ENCODE measurements around the gene SEC31B.

The SEC31B gene

GRCh38 chr10:100479037-100479436 is 40.6 kb downstream of the SEC31B start:
- Histone ChIP-seq H3K9ac (ENCODE audit: low read length) (no peak overlapping the region), H3K36me3 (ENCODE audit: insufficient read depth, low read length) (no peaks in the 10 kb centered on the region), H3K4me2 (ENCODE audit: low read length) (no peak overlapping the region), H2AFZ (ENCODE audit: low read length) (no peak overlapping the region), H4K20me1 (ENCODE audit: insufficient read depth, low read length) (no peaks in the 10 kb centered on the region), H3K27me3 (ENCODE audit: insufficient read depth, low read length) (no peaks in the 10 kb centered on the region), H3K27ac (ENCODE audit: low read depth, low read length, poor library complexity, severe bottlenecking) (no peak overlapping the region), H3K4me1 (ENCODE audit: insufficient read depth, low read length, severe bottlenecking) (peaks cover 14% of the 10 kb centered on the region), H3K4me3 (ENCODE audit: low read depth, low read length, poor library complexity, severe bottlenecking) (no peak overlapping the region), H3K79me2 (ENCODE audit: insufficient read depth, low read length) (no peaks in the 10 kb centered on the region), H3F3A (ENCODE audit: insufficient read depth, low read length) (no peaks in the 10 kb centered on the region), H3K9me3 (ENCODE audit: low read length) (no peaks in the 10 kb centered on the region), H3K9me2 (ENCODE audit: low read depth, low read length) (no peaks in the 10 kb centered on the region)
- TF ChIP-seq EZH2 (IDR thresholded peaks at IDR 0.05; ENCODE audit: borderline replicate concordance, low read length) (no peak), CTCF (IDR thresholded peaks at IDR 0.05; ENCODE audit: low read length) (no peak)

GRCh38 chr10:100477970-100478369 is 41.7 kb downstream of the SEC31B start:
- Histone ChIP-seq H4K20me1 (ENCODE audit: insufficient read depth, low read length) (no peaks in the 10 kb centered on the region), H2AFZ (ENCODE audit: low read length) (no peak overlapping the region), H3F3A (ENCODE audit: insufficient read depth, low read length) (no peaks in the 10 kb centered on the region), H3K4me3 (ENCODE audit: low read depth, low read length, poor library complexity, severe bottlenecking) (no peak overlapping the region), H3K4me1 (ENCODE audit: insufficient read depth, low read length, severe bottlenecking) (peaks cover 14% of the 10 kb centered on the region), H3K4me2 (ENCODE audit: low read length) (no peak overlapping the region), H3K27ac (ENCODE audit: low read depth, low read length, poor library complexity, severe bottlenecking) (no peak overlapping the region), H3K9me3 (ENCODE audit: low read length) (no peaks in the 10 kb centered on the region), H3K27me3 (ENCODE audit: insufficient read depth, low read length) (no peaks in the 10 kb centered on the region), H3K36me3 (ENCODE audit: insufficient read depth, low read length) (no peaks in the 10 kb centered on the region), H3K9me2 (ENCODE audit: low read depth, low read length) (no peaks in the 10 kb centered on the region), H3K79me2 (ENCODE audit: insufficient read depth, low read length) (no peaks in the 10 kb centered on the region), H3K9ac (ENCODE audit: low read length) (no peak overlapping the region)
- TF ChIP-seq EZH2 (IDR thresholded peaks at IDR 0.05; ENCODE audit: borderline replicate concordance, low read length) (no peak), CTCF (IDR thresholded peaks at IDR 0.05; ENCODE audit: low read length) (no peak)

- Histone ChIP-seq H3K4me3 (ENCODE audit: low read depth, low read length, poor library complexity, severe bottlenecking) (no peak overlapping the region), H3K9me2 (ENCODE audit: low read depth, low read length) (no peaks in the 10 kb centered on the region), H3K4me2 (ENCODE audit: low read length) (no peak overlapping the region), H3K27me3 (ENCODE audit: insufficient read depth, low read length) (no peaks in the 10 kb centered on the region), H3K27ac (ENCODE audit: low read depth, low read length, poor library complexity, severe bottlenecking) (no peak overlapping the region), H3K36me3 (ENCODE audit: insufficient read depth, low read length) (no peaks in the 10 kb centered on the region), H4K20me1 (ENCODE audit: insufficient read depth, low read length) (no peaks in the 10 kb centered on the region), H3K9ac (ENCODE audit: low read length) (no peak overlapping the region), H3F3A (ENCODE audit: insufficient read depth, low read length) (no peaks in the 10 kb centered on the region), H2AFZ (ENCODE audit: low read length) (no peak overlapping the region), H3K79me2 (ENCODE audit: insufficient read depth, low read length) (no peaks in the 10 kb centered on the region), H3K4me1 (ENCODE audit: insufficient read depth, low read length, severe bottlenecking) (no peaks in the 10 kb centered on the region), H3K9me3 (ENCODE audit: low read length) (no peaks in the 10 kb centered on the region)
- TF ChIP-seq EZH2 (IDR thresholded peaks at IDR 0.05; ENCODE audit: borderline replicate concordance, low read length) (no peak), CTCF (IDR thresholded peaks at IDR 0.05; ENCODE audit: low read length) (no peak)
These were observed 49.3 kb downstream of the SEC31B start for GRCh38 chr10:100470367-100470766.

All from OCI-LY1 (cell line).